Ascending aorta (tissue), 2 donors: ENCODE data around the gene XPNPEP2. TPM values are rescaled to one million over a fixed set of nuclear protein-coding genes. Genes with fewer than 3 reads are reported as not detected.
A peak's percentile ranks its signal among the peaks of the same experiment; 100 is the strongest.

Experiments used
- DNase-seq, 2 donors: peaks; one replicate each; pipeline ENCODE4 v3.0.0-alpha.2; 2019; ENCODE audit warnings: low spot score in 2 of 2
- H3K27ac ChIP-seq, 2 donors: fragments of 200-600 bp; sonication (generic); one replicate each; pipeline ENCODE4 v1.5.1; 2016 to 2017; ENCODE audit warnings: mild to moderate bottlenecking in 1 of 2
- H3K27me3 ChIP-seq: fragments of 200-600 bp; sonication (generic); one replicate; pipeline ENCODE4 v1.5.1; 2017
- H3K36me3 ChIP-seq, 2 donors: fragments of 200-600 bp; sonication (generic); one replicate each; pipeline ENCODE4 v1.5.1; 2016
- H3K4me1 ChIP-seq, 2 donors: fragments of 200-600 bp; sonication (generic); one replicate each; pipeline ENCODE4 v1.5.1; 2016 to 2017; ENCODE audit warnings: mild to moderate bottlenecking in 1 of 2
- H3K4me3 ChIP-seq, 2 donors: fragments of 200-600 bp; sonication (generic); one replicate each; pipeline ENCODE4 v1.5.1; 2016 to 2017; ENCODE audit warnings: mild to moderate bottlenecking in 1 of 2
- H3K9me3 ChIP-seq, 2 donors: fragments of 200-600 bp; sonication (generic); one replicate each; pipeline ENCODE4 v1.5.1; 2016
- CTCF ChIP-seq, 3 experiments: fragments of 200-600 bp in 2 of 3; fragments of 450-650 bp in 1 of 3; sonication (generic) in 2 of 3; IDR thresholded peaks; one replicate each; pipeline ENCODE4 v1.5.1; 2016 to 2019; ENCODE audit warnings: antibody characterized with exemption in 3 of 3, mild to moderate bottlenecking in 1 of 3, moderate library complexity in 1 of 3
- intact Hi-C: fragments of 100-400 bp; cut with DNase I; formaldehyde crosslinking; loops from one replicate; pipeline ENCODE4 v1.15.1; 2023
- total RNA-seq: library from RNA; depleted of rRNA; stranded (reverse); fragments of >200 nt; gene quantifications from one replicate; pipeline ENCODE4 v1.1.0, GENCODE V29; 2016

The XPNPEP2 gene
- total RNA-seq, 1 donor from 2014 or later, result 7.7 TPM

GRCh38 chrX:129781134-129781672 lies 42.4 kb downstream of the XPNPEP2 start:
- H3K27ac ChIP-seq, result no peak overlapping the region
- intact Hi-C loops, result no loop called here
- H3K9me3 ChIP-seq, result no peaks in the 10 kb centered on the region
- peak; percentile 25 to 72 for DNase-seq
- H3K36me3 ChIP-seq, result no peaks in the 10 kb centered on the region
- TF ChIP-seq CTCF (IDR thresholded peaks at IDR 0.05), result no peak
- H3K4me3 ChIP-seq, result peak overlapping the region in 1 of 2 donors; percentile 22
- no peaks in the 10 kb centered on the region for H3K27me3 ChIP-seq
- no peaks in the 10 kb centered on the region for H3K4me1 ChIP-seq

- DNase-seq, result no peak
- Histone ChIP-seq H3K4me3 (no peak overlapping the region), H3K9me3 (no peaks in the 10 kb centered on the region), H3K36me3 (no peaks in the 10 kb centered on the region), H3K27me3 (no peaks in the 10 kb centered on the region), H3K27ac (no peak overlapping the region), H3K4me1 (no peaks in the 10 kb centered on the region)
- TF ChIP-seq CTCF (IDR thresholded peaks at IDR 0.05), result no peak
- intact Hi-C loops, result no loop called here
Measured at GRCh38 chrX:129781680-129782495, 43.1 kb downstream of the XPNPEP2 start.

GRCh38 chrX:129782706-129783105 lies 43.9 kb downstream of the XPNPEP2 start:
- Histone ChIP-seq H3K27ac (no peak overlapping the region), H3K4me1 (no peaks in the 10 kb centered on the region), H3K36me3 (no peaks in the 10 kb centered on the region), H3K9me3 (no peaks in the 10 kb centered on the region), H3K4me3 (no peak overlapping the region), H3K27me3 (no peaks in the 10 kb centered on the region)
- no peak for DNase-seq
- TF ChIP-seq CTCF (IDR thresholded peaks at IDR 0.05), result no peak
- intact Hi-C loops, result no loop called here

- Histone ChIP-seq H3K4me3 (no peak overlapping the region), H3K4me1 (no peaks in the 10 kb centered on the region), H3K27ac (no peak overlapping the region), H3K27me3 (no peaks in the 10 kb centered on the region), H3K9me3 (no peaks in the 10 kb centered on the region), H3K36me3 (no peaks in the 10 kb centered on the region)
- intact Hi-C loops, result no loop called here
- no peak for TF ChIP-seq CTCF (IDR thresholded peaks at IDR 0.05)
- DNase-seq, result no peak
Measured at GRCh38 chrX:129783291-129783713, 44.5 kb downstream of the XPNPEP2 start.

GRCh38 chrX:129784371-129784770 lies 45.6 kb downstream of the XPNPEP2 start:
- Histone ChIP-seq H3K9me3 (no peaks in the 10 kb centered on the region), H3K27ac (no peak overlapping the region), H3K4me3 (no peak overlapping the region), H3K4me1 (no peaks in the 10 kb centered on the region), H3K27me3 (no peaks in the 10 kb centered on the region), H3K36me3 (no peaks in the 10 kb centered on the region)
- TF ChIP-seq CTCF (IDR thresholded peaks at IDR 0.05), result no peak
- intact Hi-C loops, result no loop called here
- peak in 1 of 2 donors; percentile 48 for DNase-seq
